Measurements from ENCODE around the gene AURKB. TPM values are rescaled to one million over a fixed set of nuclear protein-coding genes. Genes with fewer than 3 reads are reported as not detected.

The AURKB gene
- total and polyA plus RNA-seq, 2 of the 13 experiments (the other 11 are each of a cell fraction or from before 2014, with no cell fraction given): 29.5 to 75.3 TPM

DNA sequence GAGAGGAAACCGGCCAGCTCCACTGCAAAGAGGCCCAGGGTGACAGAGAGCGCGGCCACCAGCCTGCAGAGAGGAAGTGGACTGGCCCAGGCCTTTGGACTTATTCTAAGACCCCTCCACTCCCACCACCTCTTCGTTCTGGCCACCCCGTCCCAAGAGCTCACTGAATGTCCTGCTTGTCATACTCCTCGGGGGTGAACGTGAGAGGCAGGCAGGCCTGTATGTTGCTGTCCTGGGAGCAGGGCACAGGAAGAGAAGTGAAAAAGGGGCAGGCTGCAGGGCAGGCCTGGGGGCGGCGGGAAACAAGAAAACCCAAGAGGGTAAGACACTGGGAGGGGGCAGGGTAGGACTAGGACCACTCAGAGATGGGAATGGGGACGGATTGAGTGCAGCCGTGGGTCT, 34.6 kb downstream of the AURKB start:
- no peaks in the 10 kb centered on the region for H3K36me3 ChIP-seq (replicated peaks in 1 of 2; ENCODE audit: control insufficient read depth in 1 of 2, insufficient read depth in 2 of 2, low read length in 2 of 2)
- peak overlapping the region; percentile 95 for H3K4me2 ChIP-seq (ENCODE audit: low read depth, low read length)
- H3K79me2 ChIP-seq (ENCODE audit: insufficient read depth, low read length): no peaks in the 10 kb centered on the region
- peaks cover 47% of the 10 kb centered on the region for H3K4me1 ChIP-seq (ENCODE audit: insufficient read depth, low read length)
- in situ Hi-C loops (cut with HindIII; ENCODE audit: extremely low pct_ligation_motif_present, low pct_unique_long_range_greater_than_20kb): no loop called here
- intact Hi-C loops (cut with micrococcal nuclease; ENCODE audit: unreplicated experiment): no loop called here
- no peaks in the 10 kb centered on the region for H3K9me3 ChIP-seq (ENCODE audit: low read length)
- peak overlapping the region; percentile 18 for H2AFZ ChIP-seq (ENCODE audit: low read length)
- H3K4me3 ChIP-seq (replicated peaks in 1 of 3; ENCODE audit: insufficient read depth in 1 of 3, low read depth in 2 of 3, low read length in 3 of 3): peak overlapping the region; percentile 63 to 86 (median 83)
- FAIRE-seq (no peak), DNase-seq (ENCODE audit: low spot score) (no peak), ATAC-seq (peak; percentile 26)
- CTCF ChIA-PET (ENCODE audit: low intra/inter-chr PET ratio, low total read pairs): no interaction called here
- H3K27ac ChIP-seq (ENCODE audit: extremely low read length, insufficient read depth, low read length): peak overlapping the region; percentile 65
- no TSS peak for BruUV-seq (replicated peaks)
- peak overlapping the region; percentile 74 for H3K9ac ChIP-seq (ENCODE audit: insufficient read depth, low read depth, low read length)
- H4K20me1 ChIP-seq (ENCODE audit: insufficient read depth, low read length): no peaks in the 10 kb centered on the region
- 0% methylated on average over 10 of the region's 11 CpGs for WGBS (ENCODE audit: low lambda C conversion rate)
- POLR2A ChIA-PET: interaction anchor here (0.9 to 4.5 kb wide), 5 partner anchors 12 to 119 kb away, joined by 4 to 160 read pairs (median 7); partner anchors contain the start of genes BORCS6 and SLC25A35
- H3K27me3 ChIP-seq (ENCODE audit: control insufficient read depth in 1 of 2, insufficient read depth in 2 of 2, low read length in 2 of 2): no peaks in the 10 kb centered on the region; a peak in 1 of 5 replicates
- TF ChIP-seq HDAC1 (CRISPR knock-in tag; IDR thresholded peaks at IDR 0.05) (0 out of 2 replicates have a peak, but pooled peaks have one; percentile 40), ZFYVE20 (CRISPR knock-in tag; IDR thresholded peaks at IDR 0.05; ENCODE audit: borderline replicate concordance, low read depth) (no peak), HNF4G (IDR thresholded peaks at IDR 0.05; ENCODE audit: borderline replicate concordance, low read depth, low read length) (no peak), HNF4G (CRISPR knock-in tag; IDR thresholded peaks at IDR 0.05; ENCODE audit: borderline replicate concordance, low read depth) (no peak), PAX8 (CRISPR knock-in tag; IDR thresholded peaks at IDR 0.05; ENCODE audit: borderline replicate concordance) (0 out of 2 replicates have a peak, but pooled peaks have one; percentile 23), FOXA1 (IDR thresholded peaks at IDR 0.05) (no peak), FOXA1 (CRISPR knock-in tag; IDR thresholded peaks at IDR 0.05) (no peak), ZNF263 (CRISPR knock-in tag; IDR thresholded peaks at IDR 0.05) (no peak), ZNF530 (CRISPR knock-in tag; IDR thresholded peaks at IDR 0.05; ENCODE audit: low read depth) (no peak), ZNF232 (CRISPR knock-in tag; IDR thresholded peaks at IDR 0.05; ENCODE audit: borderline replicate concordance) (no peak), SP4 (CRISPR knock-in tag; IDR thresholded peaks at IDR 0.05) (0 out of 2 replicates have a peak, but pooled peaks have one; percentile 22), HHEX (CRISPR knock-in tag; IDR thresholded peaks at IDR 0.05) (no peak), ZNF101 (CRISPR knock-in tag; IDR thresholded peaks at IDR 0.05; ENCODE audit: borderline replicate concordance, low read depth) (no peak), CBX5 (CRISPR knock-in tag; IDR thresholded peaks at IDR 0.05; ENCODE audit: borderline replicate concordance) (no peak), XRCC5 (optimal IDR thresholded peaks at IDR 0.05; ENCODE audit: low read length) (peak; percentile 3), GZF1 (CRISPR knock-in tag; IDR thresholded peaks at IDR 0.05) (peak; percentile 95)
- TF ChIP-seq, protein P1, sequence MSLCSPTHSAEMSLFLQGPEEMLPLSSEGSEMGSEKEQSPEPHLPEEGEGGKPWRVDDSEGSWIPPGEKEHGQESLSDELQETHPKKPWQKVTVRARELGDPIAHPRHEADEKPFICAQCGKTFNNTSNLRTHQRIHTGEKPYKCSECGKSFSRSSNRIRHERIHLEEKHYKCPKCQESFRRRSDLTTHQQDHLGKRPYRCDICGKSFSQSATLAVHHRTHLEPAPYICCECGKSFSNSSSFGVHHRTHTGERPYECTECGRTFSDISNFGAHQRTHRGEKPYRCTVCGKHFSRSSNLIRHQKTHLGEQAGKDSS (CRISPR knock-in tag; IDR thresholded peaks at IDR 0.05; ENCODE audit: borderline replicate concordance, low read depth): no peak
- TF ChIP-seq, protein P2, sequence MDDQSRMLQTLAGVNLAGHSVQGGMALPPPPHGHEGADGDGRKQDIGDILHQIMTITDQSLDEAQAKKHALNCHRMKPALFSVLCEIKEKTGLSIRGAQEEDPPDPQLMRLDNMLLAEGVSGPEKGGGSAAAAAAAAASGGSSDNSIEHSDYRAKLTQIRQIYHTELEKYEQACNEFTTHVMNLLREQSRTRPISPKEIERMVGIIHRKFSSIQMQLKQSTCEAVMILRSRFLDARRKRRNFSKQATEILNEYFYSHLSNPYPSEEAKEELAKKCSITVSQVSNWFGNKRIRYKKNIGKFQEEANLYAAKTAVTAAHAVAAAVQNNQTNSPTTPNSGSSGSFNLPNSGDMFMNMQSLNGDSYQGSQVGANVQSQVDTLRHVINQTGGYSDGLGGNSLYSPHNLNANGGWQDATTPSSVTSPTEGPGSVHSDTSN (CRISPR knock-in tag; IDR thresholded peaks at IDR 0.05; ENCODE audit: borderline replicate concordance): no peak
- TF ChIP-seq, protein P3, sequence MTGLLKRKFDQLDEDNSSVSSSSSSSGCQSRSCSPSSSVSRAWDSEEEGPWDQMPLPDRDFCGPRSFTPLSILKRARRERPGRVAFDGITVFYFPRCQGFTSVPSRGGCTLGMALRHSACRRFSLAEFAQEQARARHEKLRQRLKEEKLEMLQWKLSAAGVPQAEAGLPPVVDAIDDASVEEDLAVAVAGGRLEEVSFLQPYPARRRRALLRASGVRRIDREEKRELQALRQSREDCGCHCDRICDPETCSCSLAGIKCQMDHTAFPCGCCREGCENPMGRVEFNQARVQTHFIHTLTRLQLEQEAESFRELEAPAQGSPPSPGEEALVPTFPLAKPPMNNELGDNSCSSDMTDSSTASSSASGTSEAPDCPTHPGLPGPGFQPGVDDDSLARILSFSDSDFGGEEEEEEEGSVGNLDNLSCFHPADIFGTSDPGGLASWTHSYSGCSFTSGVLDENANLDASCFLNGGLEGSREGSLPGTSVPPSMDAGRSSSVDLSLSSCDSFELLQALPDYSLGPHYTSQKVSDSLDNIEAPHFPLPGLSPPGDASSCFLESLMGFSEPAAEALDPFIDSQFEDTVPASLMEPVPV (CRISPR knock-in tag; IDR thresholded peaks at IDR 0.05): no peak
- TF ChIP-seq, protein P4, sequence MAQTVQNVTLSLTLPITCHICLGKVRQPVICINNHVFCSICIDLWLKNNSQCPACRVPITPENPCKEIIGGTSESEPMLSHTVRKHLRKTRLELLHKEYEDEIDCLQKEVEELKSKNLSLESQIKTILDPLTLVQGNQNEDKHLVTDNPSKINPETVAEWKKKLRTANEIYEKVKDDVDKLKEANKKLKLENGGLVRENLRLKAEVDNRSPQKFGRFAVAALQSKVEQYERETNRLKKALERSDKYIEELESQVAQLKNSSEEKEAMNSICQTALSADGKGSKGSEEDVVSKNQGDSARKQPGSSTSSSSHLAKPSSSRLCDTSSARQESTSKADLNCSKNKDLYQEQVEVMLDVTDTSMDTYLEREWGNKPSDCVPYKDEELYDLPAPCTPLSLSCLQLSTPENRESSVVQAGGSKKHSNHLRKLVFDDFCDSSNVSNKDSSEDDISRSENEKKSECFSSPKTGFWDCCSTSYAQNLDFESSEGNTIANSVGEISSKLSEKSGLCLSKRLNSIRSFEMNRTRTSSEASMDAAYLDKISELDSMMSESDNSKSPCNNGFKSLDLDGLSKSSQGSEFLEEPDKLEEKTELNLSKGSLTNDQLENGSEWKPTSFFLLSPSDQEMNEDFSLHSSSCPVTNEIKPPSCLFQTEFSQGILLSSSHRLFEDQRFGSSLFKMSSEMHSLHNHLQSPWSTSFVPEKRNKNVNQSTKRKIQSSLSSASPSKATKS (CRISPR knock-in tag; IDR thresholded peaks at IDR 0.05): 0 out of 2 replicates have a peak, but pooled peaks have one; percentile 46

Measured in HepG2 (cell line).